IMR-90 (cell line): ENCODE measurements around the gene TSPAN16. TPM values are rescaled to one million over a fixed set of nuclear protein-coding genes. Genes with fewer than 3 reads are reported as not detected.
A peak's percentile ranks its signal among the peaks of the same experiment; 100 is the strongest.

Experiments
- ATAC-seq: fragments of 200-7000 bp; cut with Tn5 transposase; 2 replicates; pipeline ENCODE4 v1.9.1; 2020; ENCODE audit warnings: low read depth, mild to moderate bottlenecking, moderate library complexity
- Bru-seq: library from RNA; stranded (reverse); fragments of 400-500 nt; gene quantifications from one replicate; lab custom pipeline; 2021; lab: Mats Ljungman, UMichigan
- BruChase-seq, 2 experiments: library from RNA; stranded (reverse); fragments of 400-500 nt; gene quantifications; one replicate each; lab custom pipeline; 2021; lab: Mats Ljungman, UMichigan
- BruUV-seq: library from RNA; stranded (reverse); fragments of 400-500 nt; replicated peaks from 2 replicates; lab custom pipeline; 2021; lab: Mats Ljungman, UMichigan
- CTCF ChIA-PET: fragments of 300-600 bp; formaldehyde crosslinking; extraction: SDS; loops from one replicate; lab custom pipeline; 2021; ENCODE audit warnings: antibody characterized with exemption; lab: Yijun Ruan, JAX
- POLR2A ChIA-PET: fragments of 300-600 bp; sonication (Branson Sonifier 250); formaldehyde crosslinking; loops from one replicate; lab custom pipeline; 2022; ENCODE audit warnings: antibody characterized with exemption; ENCODE audit not compliant: unreplicated experiment; lab: Charles Lee
- DNase-seq: peaks from one replicate; pipeline ENCODE4 v3.0.0; 2013
- H2AFZ ChIP-seq: replicated peaks from 2 replicates; pipeline ENCODE3; 2013; ENCODE audit warnings: low read length, mild to moderate bottlenecking; ENCODE audit not compliant: poor library complexity
- H2AK5ac ChIP-seq: 2 replicates; pipeline ENCODE4 v1.6.1; 2013; ENCODE audit warnings: low read depth, low read length, inconsistent platforms
- H2AK9ac ChIP-seq: replicated peaks from 2 replicates; pipeline ENCODE3; 2013; ENCODE audit warnings: mild to moderate bottlenecking, low read depth, low read length, moderate library complexity; ENCODE audit not compliant: poor library complexity
- H2BK120ac ChIP-seq: 2 replicates; pipeline ENCODE4 v1.6.1; 2013; ENCODE audit warnings: low read depth, low read length, inconsistent platforms
- H2BK15ac ChIP-seq: 3 replicates; pipeline ENCODE4 v1.6.1; 2013; ENCODE audit warnings: low read depth, low read length, inconsistent platforms
- H2BK20ac ChIP-seq: 2 replicates; pipeline ENCODE4 v1.6.1; 2013; ENCODE audit warnings: low read depth, mild to moderate bottlenecking, inconsistent platforms, low read length, moderate library complexity
- H2BK5ac ChIP-seq: 2 replicates; pipeline ENCODE4 v1.6.1; 2013; ENCODE audit warnings: mild to moderate bottlenecking, low read depth, low read length, inconsistent platforms; ENCODE audit not compliant: poor library complexity, severe bottlenecking
- H3K14ac ChIP-seq: replicated peaks from 2 replicates; pipeline ENCODE4 v1.6.1; 2013; ENCODE audit warnings: low read depth, low read length, inconsistent platforms
- H3K18ac ChIP-seq: 2 replicates; pipeline ENCODE4 v1.6.1; 2013; ENCODE audit warnings: low read depth, low read length, control low read depth
- H3K23ac ChIP-seq: 2 replicates; pipeline ENCODE4 v1.6.1; 2013; ENCODE audit warnings: low read depth, low read length, inconsistent platforms
- H3K27ac ChIP-seq: 2 replicates; pipeline ENCODE4 v1.5.1; 2013; ENCODE audit warnings: mild to moderate bottlenecking, control low read depth, low read length; ENCODE audit not compliant: insufficient read depth
- H3K27me3 ChIP-seq: 2 replicates; pipeline ENCODE4 v1.6.1; 2013; ENCODE audit warnings: low read length; ENCODE audit not compliant: control insufficient read depth, insufficient read depth
- H3K36me3 ChIP-seq: 2 replicates; pipeline ENCODE4 v1.6.1; 2013; ENCODE audit warnings: low read length, mixed read lengths; ENCODE audit not compliant: control insufficient read depth, insufficient read depth
- H3K4ac ChIP-seq: 2 replicates; pipeline ENCODE4 v1.6.1; 2013; ENCODE audit warnings: low read depth, low read length, inconsistent platforms
- H3K4me1 ChIP-seq: 2 replicates; pipeline ENCODE4 v1.6.1; 2013; ENCODE audit warnings: low read length, mixed read lengths; ENCODE audit not compliant: control insufficient read depth, insufficient read depth
- H3K4me2 ChIP-seq: 2 replicates; pipeline ENCODE4 v1.6.1; 2013; ENCODE audit warnings: low read depth, mild to moderate bottlenecking, control low read depth, low read length, moderate library complexity
- H3K4me3 ChIP-seq: 2 replicates; pipeline ENCODE4 v1.5.1; 2013; ENCODE audit warnings: low read depth, mild to moderate bottlenecking, control low read depth, low read length, moderate library complexity; ENCODE audit not compliant: insufficient read depth
- H3K56ac ChIP-seq: 2 replicates; pipeline ENCODE4 v1.6.1; 2013; ENCODE audit warnings: low read length, inconsistent platforms; ENCODE audit not compliant: insufficient read depth; ENCODE audit errors: extremely low read depth
- H3K79me1 ChIP-seq, 2 experiments: 2 replicates each; pipeline ENCODE4 v1.6.1; 2013; ENCODE audit warnings: low read length in 2 of 2, inconsistent platforms in 1 of 2, low read depth in 1 of 2
- H3K9ac ChIP-seq: 2 replicates; pipeline ENCODE4 v1.6.1; 2013; ENCODE audit warnings: low read depth, low read length, control low read depth
- H3K9me1 ChIP-seq: 2 replicates; pipeline ENCODE4 v1.6.1; 2013; ENCODE audit warnings: low read length, inconsistent platforms; ENCODE audit not compliant: insufficient read depth
- H3K9me3 ChIP-seq: 2 replicates; pipeline ENCODE4 v1.6.1; 2013; ENCODE audit warnings: low read length; ENCODE audit not compliant: control insufficient read depth, insufficient read depth
- H4K20me1 ChIP-seq: 2 replicates; pipeline ENCODE4 v1.6.1; 2013; ENCODE audit warnings: low read length, inconsistent platforms; ENCODE audit not compliant: insufficient read depth
- H4K5ac ChIP-seq: 2 replicates; pipeline ENCODE4 v1.6.1; 2013; ENCODE audit warnings: mild to moderate bottlenecking, low read depth, low read length, control low read depth
- H4K8ac ChIP-seq, 2 experiments: 2 replicates each; pipeline ENCODE4 v1.6.1; 2013; ENCODE audit warnings: low read depth in 2 of 2, low read length in 2 of 2, control low read depth in 1 of 2, inconsistent platforms in 1 of 2
- H4K91ac ChIP-seq: 2 replicates; pipeline ENCODE4 v1.6.1; 2013; ENCODE audit warnings: low read depth, low read length, inconsistent platforms; ENCODE audit not compliant: insufficient read depth
- MAZ ChIP-seq: IDR thresholded peaks from 2 replicates; pipeline ENCODE4 v1.6.1; 2012; ENCODE audit warnings: low read depth, mild to moderate bottlenecking, low read length, improper control_type of control experiment, moderate library complexity, borderline replicate concordance
- RAD21 ChIP-seq: IDR thresholded peaks from 2 replicates; pipeline ENCODE4 v1.6.1; 2012; ENCODE audit warnings: low read length, improper control_type of control experiment
- WGBS, 2 experiments: methylation state at CpG; one replicate each; pipeline versions ENCODE4 v1.1.5 to v1.1.7; 2013; ENCODE audit warnings: missing lambda C conversion rate in 2 of 2; ENCODE audit not compliant: insufficient read length in 1 of 2; ENCODE audit errors: extremely low coverage in 2 of 2; 5-methylcytosine and 5-hydroxymethylcytosine counted together
- dilution Hi-C: fragments of 300-500 bp; cut with HindIII; formaldehyde crosslinking; loops from one replicate; pipeline ENCODE4 v1.14.3; 2018; ENCODE audit warnings: low sequenced_read_pairs; ENCODE audit not compliant: unreplicated experiment
- in situ Hi-C: fragments of 300-500 bp; cut with MboI; formaldehyde crosslinking; loops from 3 replicates; pipeline ENCODE4 v1.14.3; 2019; ENCODE audit warnings: low sequenced_read_pairs, inconsistent platforms, mixed read lengths
- intact Hi-C: fragments of 100-400 bp; cut with micrococcal nuclease; formaldehyde crosslinking; loops from 2 replicates; pipeline ENCODE4 v1.10.0; 2022
- long read RNA-seq: library from polyadenylated mRNA; unstranded; transcript quantifications from one replicate; pipeline ENCODE4 v2.0.0, GENCODE V29; 2021; ENCODE audit not compliant: unreplicated experiment
- polyA plus RNA-seq, 3 experiments: library from polyadenylated mRNA; depleted of rRNA; stranded (reverse); fragments of >200 nt; gene quantifications; 2 replicates each; pipeline ENCODE4 v1.2.3, GENCODE V29; 2012; ENCODE audit warnings: low replicate concordance in 1 of 3
- total RNA-seq: library from RNA; depleted of rRNA; stranded (reverse); fragments of >200 nt; gene quantifications from 2 replicates; pipeline ENCODE4 v1.2.3, GENCODE V29; 2012; rRNA removed

The TSPAN16 gene
- total RNA-seq (not detected in 2 replicates), polyA plus RNA-seq (2012; rRNA removed) (not detected in 2 replicates), Bru-seq, nascent RNA (not detected), BruChase-seq, experiment 1, labeled RNA remaining after a 6-hour chase (percentile 8 among the genes with signal in this experiment), BruChase-seq, experiment 2, labeled RNA remaining after a 2-hour chase (not detected)
- not detected in 2 replicates for polyA plus RNA-seq (2012; cell fraction: cytosol; rRNA removed)
- not detected in 2 replicates for polyA plus RNA-seq (2012; cell fraction: nucleus; rRNA removed; ENCODE audit: low replicate concordance)
- long read RNA-seq, partial matches to known transcripts, result 0 of 2 reads
- long read RNA-seq, other reads (novel, unspliced or antisense), result 2 of 2 reads

GRCh38 chr19:11295665-11296245 is at the start of gene TSPAN16:
Gene TSPAN16 (plus strand): TSS chr19:11296160. CDS start chr19:11296298, 138 bp downstream.
- Histone ChIP-seq H4K91ac (no peak within 1 kb of the TSS), H3K18ac (no peak within 1 kb of the TSS), H2BK5ac (no peak within 1 kb of the TSS), H3K56ac (no peak within 1 kb of the TSS), H3K4ac (no peak within 1 kb of the TSS), H3K9ac (no peak within 1 kb of the TSS), H2BK120ac (no peak within 1 kb of the TSS), H2AK5ac (peak within 1 kb of the TSS; percentile 24; the same call in 1 of the 2 replicates), H4K8ac (no peak within 1 kb of the TSS), H3K79me1 (no peaks in the 10 kb centered on the region), H3K36me3 (no peaks in the 10 kb centered on the region), H2AFZ (peak within 1 kb of the TSS; percentile 37), H4K5ac (no peak within 1 kb of the TSS), H3K4me2 (no peak within 1 kb of the TSS), H3K4me1 (0 out of 2 replicates have a peak, but pooled peaks cover 1% of the 10 kb centered on the region), H3K14ac (no peak within 1 kb of the TSS), H3K9me1 (0 out of 2 replicates have a peak, but pooled peaks cover 3% of the 10 kb centered on the region), H2BK15ac (no peak within 1 kb of the TSS), H4K20me1 (no peaks in the 10 kb centered on the region), H3K4me3 (no peak within 1 kb of the TSS), H2BK20ac (no peak within 1 kb of the TSS), H3K27ac (no peak within 1 kb of the TSS), H3K9me3 (no peaks in the 10 kb centered on the region), H3K27me3 (peaks cover 10% of the 10 kb centered on the region; the same call in 1 of the 2 replicates), H2AK9ac (peak within 1 kb of the TSS; percentile 25), H3K23ac (no peak within 1 kb of the TSS)
- no TSS peak for BruUV-seq
- in situ Hi-C loops (loop anchor here (10.0 kb wide), 1 partner anchor 179 kb away; no protein-coding TSS in a partner anchor), intact Hi-C loops (loop anchor here (2.0 kb wide), 1 partner anchor 43 kb away; the partner anchor contains the start of gene RAB3D), dilution Hi-C loops (no loop called here)
- ChIA-PET CTCF (interaction anchor here (0.5 kb wide), 1 partner anchor 39 kb away, joined by 3 read pairs; no protein-coding TSS in a partner anchor), POLR2A (no interaction called here)
- ATAC-seq (no peak), DNase-seq (no peak)
- no peak for TF ChIP-seq MAZ
- TF ChIP-seq RAD21, result 0 out of 2 replicates have a peak, but pooled peaks have one; percentile 2
- 100% methylated on average over 1 of the region's 8 CpGs; no CpG with 5 or more reads in 1 of the 2 experiments for WGBS, 2 experiments
